ENCODE results near the gene CIAO3. TPM values are rescaled to one million over a fixed set of nuclear protein-coding genes. Genes with fewer than 3 reads are reported as not detected.

Gene CIAO3
- polyA plus RNA-seq, 1 donor (not counting 4 experiments of a cell fraction or from before 2014, with no cell fraction given) = 24.9 TPM

GRCh38 chr16:727291-727977, 13.4 kb downstream of the CIAO3 start:
- peaks cover 4% of the 10 kb centered on the region for H3K4me1 ChIP-seq (ENCODE audit: control insufficient read depth, extremely low read depth, insufficient read depth, low read length)
- FAIRE-seq = no peak
- no peaks in the 10 kb centered on the region for H3K9me3 ChIP-seq (ENCODE audit: control insufficient read depth, low read depth, low read length)
- H4K20me1 ChIP-seq (ENCODE audit: control insufficient read depth, extremely low read depth, insufficient read depth, low read length) = no peaks in the 10 kb centered on the region
- H3K4me3 ChIP-seq (ENCODE audit: control insufficient read depth in 2 of 3, extremely low read depth in 1 of 3, insufficient read depth in 2 of 3, low read depth in 1 of 3, low read length in 3 of 3) = peak overlapping the region; percentile 71 to 77 (median 76)
- peaks cover 0 to 6% of the 10 kb centered on the region in 2 experiments for H3K36me3 ChIP-seq (ENCODE audit: control insufficient read depth in 2 of 2, extremely low read depth in 1 of 2, insufficient read depth in 2 of 2, low read length in 2 of 2)
- peak overlapping the region; percentile 76 for H3K9ac ChIP-seq (ENCODE audit: control insufficient read depth, extremely low read depth, insufficient read depth, low read length)
- H3K4me2 ChIP-seq (ENCODE audit: control insufficient read depth, extremely low read depth, insufficient read depth, low read depth, low read length) = peak overlapping the region; percentile 95
- H3K27ac ChIP-seq (ENCODE audit: control insufficient read depth, insufficient read depth, low read length) = peak overlapping the region; percentile 26
- no peaks in the 10 kb centered on the region for H3K27me3 ChIP-seq (ENCODE audit: control insufficient read depth, extremely low read depth, insufficient read depth, low read length)
- DNase-seq (ENCODE audit: low read depth, low spot score) = no peak
- dilution Hi-C loops (cut with MboI; ENCODE audit: extremely low pct_ligation_motif_present, low sequenced_read_pairs) = no loop called here
- TF ChIP-seq, protein P1, sequence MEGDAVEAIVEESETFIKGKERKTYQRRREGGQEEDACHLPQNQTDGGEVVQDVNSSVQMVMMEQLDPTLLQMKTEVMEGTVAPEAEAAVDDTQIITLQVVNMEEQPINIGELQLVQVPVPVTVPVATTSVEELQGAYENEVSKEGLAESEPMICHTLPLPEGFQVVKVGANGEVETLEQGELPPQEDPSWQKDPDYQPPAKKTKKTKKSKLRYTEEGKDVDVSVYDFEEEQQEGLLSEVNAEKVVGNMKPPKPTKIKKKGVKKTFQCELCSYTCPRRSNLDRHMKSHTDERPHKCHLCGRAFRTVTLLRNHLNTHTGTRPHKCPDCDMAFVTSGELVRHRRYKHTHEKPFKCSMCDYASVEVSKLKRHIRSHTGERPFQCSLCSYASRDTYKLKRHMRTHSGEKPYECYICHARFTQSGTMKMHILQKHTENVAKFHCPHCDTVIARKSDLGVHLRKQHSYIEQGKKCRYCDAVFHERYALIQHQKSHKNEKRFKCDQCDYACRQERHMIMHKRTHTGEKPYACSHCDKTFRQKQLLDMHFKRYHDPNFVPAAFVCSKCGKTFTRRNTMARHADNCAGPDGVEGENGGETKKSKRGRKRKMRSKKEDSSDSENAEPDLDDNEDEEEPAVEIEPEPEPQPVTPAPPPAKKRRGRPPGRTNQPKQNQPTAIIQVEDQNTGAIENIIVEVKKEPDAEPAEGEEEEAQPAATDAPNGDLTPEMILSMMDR (optimal IDR thresholded peaks at IDR 0.05 in 1 of 3, IDR thresholded peaks at IDR 0.05 in 1 of 3, conservative IDR thresholded peaks at IDR 0.05 in 1 of 3; ENCODE audit: extremely low read depth in 1 of 3, insufficient read depth in 2 of 3, low read length in 3 of 3) = no peak
- TF ChIP-seq EZH2 (IDR thresholded peaks at IDR 0.05; ENCODE audit: low read length) = no peak
- no peaks in the 10 kb centered on the region for H3K79me2 ChIP-seq (ENCODE audit: control insufficient read depth, insufficient read depth, low read length)
- H2AFZ ChIP-seq (ENCODE audit: control insufficient read depth, low read length) = peak overlapping the region; percentile 12
- no peaks in the 10 kb centered on the region for H3K9me1 ChIP-seq (ENCODE audit: control insufficient read depth, extremely low read depth, insufficient read depth, low read length)

GRCh38 chr16:726438-727290, 14.1 kb downstream of the CIAO3 start, which contains the start of the genes CCDC78 and HAGHL:
Gene CCDC78, minus strand, starts transcription at chr16:726443. Its CDS starts 76 bp downstream, at chr16:726367.
Gene HAGHL, plus strand, starts transcription at chr16:727106. Its CDS starts 404 bp downstream, at chr16:727510.
- peak within 1 kb of the TSS; percentile 12 for H2AFZ ChIP-seq (ENCODE audit: control insufficient read depth, low read length)
- H3K27me3 ChIP-seq (ENCODE audit: control insufficient read depth, extremely low read depth, insufficient read depth, low read length) = no peaks in the 10 kb centered on the region
- H3K4me2 ChIP-seq (ENCODE audit: control insufficient read depth, extremely low read depth, insufficient read depth, low read depth, low read length) = peak within 1 kb of the TSS; percentile 95
- FAIRE-seq = no peak
- H4K20me1 ChIP-seq (ENCODE audit: control insufficient read depth, extremely low read depth, insufficient read depth, low read length) = no peaks in the 10 kb centered on the region
- H3K4me3 ChIP-seq (ENCODE audit: control insufficient read depth in 2 of 3, extremely low read depth in 1 of 3, insufficient read depth in 2 of 3, low read depth in 1 of 3, low read length in 3 of 3) = peak within 1 kb of the TSS; percentile 71 to 77 (median 76)
- peak within 1 kb of the TSS; percentile 76 for H3K9ac ChIP-seq (ENCODE audit: control insufficient read depth, extremely low read depth, insufficient read depth, low read length)
- peaks cover 0 to 6% of the 10 kb centered on the region in 2 experiments for H3K36me3 ChIP-seq (ENCODE audit: control insufficient read depth in 2 of 2, extremely low read depth in 1 of 2, insufficient read depth in 2 of 2, low read length in 2 of 2)
- peaks cover 4% of the 10 kb centered on the region for H3K4me1 ChIP-seq (ENCODE audit: control insufficient read depth, extremely low read depth, insufficient read depth, low read length)
- no peaks in the 10 kb centered on the region for H3K79me2 ChIP-seq (ENCODE audit: control insufficient read depth, insufficient read depth, low read length)
- dilution Hi-C loops (cut with MboI; ENCODE audit: extremely low pct_ligation_motif_present, low sequenced_read_pairs) = no loop called here
- no peaks in the 10 kb centered on the region for H3K9me3 ChIP-seq (ENCODE audit: control insufficient read depth, low read depth, low read length)
- DNase-seq (ENCODE audit: low read depth, low spot score) = no peak
- peaks cover 2% of the 10 kb centered on the region for H3K9me1 ChIP-seq (ENCODE audit: control insufficient read depth, extremely low read depth, insufficient read depth, low read length)
- peak within 1 kb of the TSS; percentile 26 for H3K27ac ChIP-seq (ENCODE audit: control insufficient read depth, insufficient read depth, low read length)
- TF ChIP-seq, protein P1 (optimal IDR thresholded peaks at IDR 0.05 in 1 of 3, IDR thresholded peaks at IDR 0.05 in 1 of 3, conservative IDR thresholded peaks at IDR 0.05 in 1 of 3; ENCODE audit: extremely low read depth in 1 of 3, insufficient read depth in 2 of 3, low read length in 3 of 3) = no peak
